ENCODE results near the gene BCKDHA. TPM values are rescaled to one million over a fixed set of nuclear protein-coding genes. Genes with fewer than 3 reads are reported as not detected.

The BCKDHA gene
- total RNA-seq, 1 experiment from 2014 or later, result 17.7 TPM

DNA sequence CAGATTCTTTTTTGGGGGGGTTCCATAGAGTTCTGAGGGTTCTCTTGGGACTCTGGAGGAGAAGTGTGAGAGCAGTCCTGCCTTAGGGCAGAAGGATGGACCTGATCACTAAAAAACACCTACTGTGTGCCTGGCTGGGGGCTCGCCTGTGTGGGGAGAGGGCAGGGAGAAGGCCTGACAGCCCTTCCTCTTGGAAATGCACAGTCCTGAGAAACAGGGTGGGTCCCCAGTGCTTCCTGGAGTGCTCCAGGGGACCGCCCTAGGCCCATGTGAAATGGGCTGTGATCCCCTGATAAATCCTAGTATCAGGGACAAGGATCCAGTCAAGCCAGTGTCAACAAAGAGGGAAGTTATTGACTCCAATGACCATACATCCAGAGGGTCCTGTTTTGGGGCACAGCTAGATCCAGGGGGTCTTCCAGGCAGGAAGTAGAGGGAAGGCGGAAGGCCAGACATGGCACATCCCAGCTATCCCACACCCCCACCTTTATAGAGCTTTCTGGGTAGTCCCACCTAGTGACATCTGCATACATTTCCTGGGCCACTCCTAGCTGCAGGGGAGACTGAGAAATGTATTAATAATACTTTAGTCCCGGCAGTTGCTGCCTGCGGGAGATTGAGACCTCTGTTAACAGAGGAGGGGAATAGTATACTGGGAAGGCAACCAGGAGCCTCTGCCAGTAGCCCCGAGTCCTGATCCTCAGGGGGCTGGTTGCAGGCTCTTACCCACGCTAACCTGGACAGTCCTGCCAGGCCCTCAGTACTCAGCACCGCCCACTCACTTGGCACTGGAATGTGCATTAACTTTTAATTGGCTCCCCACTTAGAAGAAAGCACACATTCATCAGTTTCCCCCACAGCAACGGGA is 13.7 kb downstream of the BCKDHA start:
- no peaks in the 10 kb centered on the region for H3K9me2 ChIP-seq (ENCODE audit: insufficient read depth)
- no peak overlapping the region for H3K9ac ChIP-seq (ENCODE audit: low read length)
- no peaks in the 10 kb centered on the region for H3K27me3 ChIP-seq (ENCODE audit: insufficient read depth, low read length)
- no peak overlapping the region for H2AFZ ChIP-seq (ENCODE audit: low read depth, low read length, poor library complexity, severe bottlenecking)
- intact Hi-C loops (cut with micrococcal nuclease), result no loop called here
- H4K20me1 ChIP-seq (ENCODE audit: insufficient read depth), result no peaks in the 10 kb centered on the region
- no peak overlapping the region for H3K4me2 ChIP-seq (ENCODE audit: low read length)
- DNase-seq (ENCODE audit: low read depth, low spot score) (no peak), ATAC-seq (no peak)
- ChIA-PET CTCF (no interaction called here), POLR2A (no interaction called here), RAD21 (ENCODE audit: low non-redundant PET in 1 of 2, low total read pairs in 2 of 2, uncharacterized antibody in 2 of 2, unreplicated experiment in 2 of 2) (no interaction called here)
- no peaks in the 10 kb centered on the region for H3K9me3 ChIP-seq (ENCODE audit: control insufficient read depth in 1 of 2, insufficient read depth in 1 of 2, low read depth in 1 of 2, low read length in 2 of 2)
- no peak overlapping the region for H3K4me3 ChIP-seq (replicated peaks in 1 of 2; ENCODE audit: low read depth in 1 of 2, low read length in 2 of 2)
- peaks cover 11 to 13% of the 10 kb centered on the region in 2 experiments; a peak in 3 of 4 replicates for H3K4me1 ChIP-seq (ENCODE audit: control insufficient read depth in 1 of 2, insufficient read depth in 2 of 2, low read length in 2 of 2)
- peaks cover 0 to 3% of the 10 kb centered on the region in 2 experiments; a peak in 1 of 4 replicates for H3K36me3 ChIP-seq (ENCODE audit: control insufficient read depth in 1 of 2, insufficient read depth in 2 of 2, low read length in 2 of 2)
- no peaks in the 10 kb centered on the region for H3K79me2 ChIP-seq (ENCODE audit: insufficient read depth, low read length)
- no TSS peak for BruUV-seq (replicated peaks)
- H3K27ac ChIP-seq (ENCODE audit: low read depth, low read length), result no peak overlapping the region
- TF ChIP-seq CEBPB (IDR thresholded peaks at IDR 0.05; ENCODE audit: low read depth) (no peak), CBX3 (IDR thresholded peaks at IDR 0.05; ENCODE audit: low read depth) (no peak)

DNA sequence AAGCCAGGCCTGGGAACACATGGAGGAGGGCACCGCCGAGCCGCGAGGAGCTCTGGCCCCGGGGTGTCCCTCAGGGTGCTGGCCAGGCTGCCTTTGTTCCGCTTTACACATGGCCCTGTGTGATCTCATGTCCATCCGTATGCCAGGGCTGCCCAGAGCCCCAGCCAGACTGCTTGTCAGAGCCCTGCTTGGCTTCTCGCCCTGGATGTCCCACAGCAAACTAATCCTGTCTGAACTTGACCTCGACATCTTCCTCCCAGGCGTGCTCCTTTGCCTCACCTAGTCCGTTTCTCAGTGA is 14.3 kb downstream of the BCKDHA start:
- Histone ChIP-seq H3K4me3 (replicated peaks in 1 of 2; ENCODE audit: low read depth in 1 of 2, low read length in 2 of 2) (no peak overlapping the region), H4K20me1 (ENCODE audit: insufficient read depth) (no peaks in the 10 kb centered on the region), H3K9me3 (ENCODE audit: control insufficient read depth in 1 of 2, insufficient read depth in 1 of 2, low read depth in 1 of 2, low read length in 2 of 2) (no peaks in the 10 kb centered on the region), H3K27me3 (ENCODE audit: insufficient read depth, low read length) (no peaks in the 10 kb centered on the region), H3K9ac (ENCODE audit: low read length) (no peak overlapping the region), H3K36me3 (ENCODE audit: control insufficient read depth in 1 of 2, insufficient read depth in 2 of 2, low read length in 2 of 2) (peaks cover 0 to 3% of the 10 kb centered on the region in 2 experiments; a peak in 1 of 4 replicates), H3K9me2 (ENCODE audit: insufficient read depth) (no peaks in the 10 kb centered on the region), H3K4me1 (ENCODE audit: control insufficient read depth in 1 of 2, insufficient read depth in 2 of 2, low read length in 2 of 2) (peaks cover 11 to 13% of the 10 kb centered on the region in 2 experiments; a peak in 3 of 4 replicates), H3K27ac (ENCODE audit: low read depth, low read length) (no peak overlapping the region), H2AFZ (ENCODE audit: low read depth, low read length, poor library complexity, severe bottlenecking) (no peak overlapping the region), H3K4me2 (ENCODE audit: low read length) (no peak overlapping the region), H3K79me2 (ENCODE audit: insufficient read depth, low read length) (no peaks in the 10 kb centered on the region)
- CTCF ChIA-PET, result no interaction called here
- ATAC-seq, result no peak
- no peak for DNase-seq (ENCODE audit: low read depth, low spot score)
- intact Hi-C loops (cut with micrococcal nuclease), result no loop called here
- POLR2A ChIA-PET, result no interaction called here
- RAD21 ChIA-PET (ENCODE audit: low non-redundant PET in 1 of 2, low total read pairs in 2 of 2, uncharacterized antibody in 2 of 2, unreplicated experiment in 2 of 2), result no interaction called here
- no TSS peak for BruUV-seq (replicated peaks)
- TF ChIP-seq, protein P1, sequence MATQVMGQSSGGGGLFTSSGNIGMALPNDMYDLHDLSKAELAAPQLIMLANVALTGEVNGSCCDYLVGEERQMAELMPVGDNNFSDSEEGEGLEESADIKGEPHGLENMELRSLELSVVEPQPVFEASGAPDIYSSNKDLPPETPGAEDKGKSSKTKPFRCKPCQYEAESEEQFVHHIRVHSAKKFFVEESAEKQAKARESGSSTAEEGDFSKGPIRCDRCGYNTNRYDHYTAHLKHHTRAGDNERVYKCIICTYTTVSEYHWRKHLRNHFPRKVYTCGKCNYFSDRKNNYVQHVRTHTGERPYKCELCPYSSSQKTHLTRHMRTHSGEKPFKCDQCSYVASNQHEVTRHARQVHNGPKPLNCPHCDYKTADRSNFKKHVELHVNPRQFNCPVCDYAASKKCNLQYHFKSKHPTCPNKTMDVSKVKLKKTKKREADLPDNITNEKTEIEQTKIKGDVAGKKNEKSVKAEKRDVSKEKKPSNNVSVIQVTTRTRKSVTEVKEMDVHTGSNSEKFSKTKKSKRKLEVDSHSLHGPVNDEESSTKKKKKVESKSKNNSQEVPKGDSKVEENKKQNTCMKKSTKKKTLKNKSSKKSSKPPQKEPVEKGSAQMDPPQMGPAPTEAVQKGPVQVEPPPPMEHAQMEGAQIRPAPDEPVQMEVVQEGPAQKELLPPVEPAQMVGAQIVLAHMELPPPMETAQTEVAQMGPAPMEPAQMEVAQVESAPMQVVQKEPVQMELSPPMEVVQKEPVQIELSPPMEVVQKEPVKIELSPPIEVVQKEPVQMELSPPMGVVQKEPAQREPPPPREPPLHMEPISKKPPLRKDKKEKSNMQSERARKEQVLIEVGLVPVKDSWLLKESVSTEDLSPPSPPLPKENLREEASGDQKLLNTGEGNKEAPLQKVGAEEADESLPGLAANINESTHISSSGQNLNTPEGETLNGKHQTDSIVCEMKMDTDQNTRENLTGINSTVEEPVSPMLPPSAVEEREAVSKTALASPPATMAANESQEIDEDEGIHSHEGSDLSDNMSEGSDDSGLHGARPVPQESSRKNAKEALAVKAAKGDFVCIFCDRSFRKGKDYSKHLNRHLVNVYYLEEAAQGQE (IDR thresholded peaks at IDR 0.05; ENCODE audit: low read depth), result no peak
- no peak for TF ChIP-seq ZNF274 (IDR thresholded peaks at IDR 0.05; ENCODE audit: low read depth, low read length)
- TF ChIP-seq ELF1 (IDR thresholded peaks at IDR 0.05; ENCODE audit: borderline replicate concordance, low read depth), result no peak
- TF ChIP-seq TCF7L2 (IDR thresholded peaks at IDR 0.05; ENCODE audit: borderline replicate concordance, extremely low read depth, insufficient read depth, insufficient read length), result no peak
- TF ChIP-seq, protein P2, sequence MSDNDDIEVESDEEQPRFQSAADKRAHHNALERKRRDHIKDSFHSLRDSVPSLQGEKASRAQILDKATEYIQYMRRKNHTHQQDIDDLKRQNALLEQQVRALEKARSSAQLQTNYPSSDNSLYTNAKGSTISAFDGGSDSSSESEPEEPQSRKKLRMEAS (IDR thresholded peaks at IDR 0.05), result no peak
- TF ChIP-seq, protein P3, sequence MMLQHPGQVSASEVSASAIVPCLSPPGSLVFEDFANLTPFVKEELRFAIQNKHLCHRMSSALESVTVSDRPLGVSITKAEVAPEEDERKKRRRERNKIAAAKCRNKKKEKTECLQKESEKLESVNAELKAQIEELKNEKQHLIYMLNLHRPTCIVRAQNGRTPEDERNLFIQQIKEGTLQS (IDR thresholded peaks at IDR 0.05), result no peak
- TF ChIP-seq EZH2 (IDR thresholded peaks at IDR 0.05), result no peak
- TF ChIP-seq JUND (IDR thresholded peaks at IDR 0.05), result no peak
- no peak for TF ChIP-seq FOSL1 (IDR thresholded peaks at IDR 0.05; ENCODE audit: low read depth)
- TF ChIP-seq RAD21 (IDR thresholded peaks at IDR 0.05; ENCODE audit: low read depth), result no peak
- TF ChIP-seq, protein P4, sequence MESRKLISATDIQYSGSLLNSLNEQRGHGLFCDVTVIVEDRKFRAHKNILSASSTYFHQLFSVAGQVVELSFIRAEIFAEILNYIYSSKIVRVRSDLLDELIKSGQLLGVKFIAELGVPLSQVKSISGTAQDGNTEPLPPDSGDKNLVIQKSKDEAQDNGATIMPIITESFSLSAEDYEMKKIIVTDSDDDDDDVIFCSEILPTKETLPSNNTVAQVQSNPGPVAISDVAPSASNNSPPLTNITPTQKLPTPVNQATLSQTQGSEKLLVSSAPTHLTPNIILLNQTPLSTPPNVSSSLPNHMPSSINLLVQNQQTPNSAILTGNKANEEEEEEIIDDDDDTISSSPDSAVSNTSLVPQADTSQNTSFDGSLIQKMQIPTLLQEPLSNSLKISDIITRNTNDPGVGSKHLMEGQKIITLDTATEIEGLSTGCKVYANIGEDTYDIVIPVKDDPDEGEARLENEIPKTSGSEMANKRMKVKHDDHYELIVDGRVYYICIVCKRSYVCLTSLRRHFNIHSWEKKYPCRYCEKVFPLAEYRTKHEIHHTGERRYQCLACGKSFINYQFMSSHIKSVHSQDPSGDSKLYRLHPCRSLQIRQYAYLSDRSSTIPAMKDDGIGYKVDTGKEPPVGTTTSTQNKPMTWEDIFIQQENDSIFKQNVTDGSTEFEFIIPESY (IDR thresholded peaks at IDR 0.05; ENCODE audit: extremely low read depth, insufficient replicate concordance, low read length), result no peak
- TF ChIP-seq POLR2AphosphoS5 (IDR thresholded peaks at IDR 0.05; ENCODE audit: low read depth, low read length), result no peak
- TF ChIP-seq EGR1 (IDR thresholded peaks at IDR 0.05; ENCODE audit: low read depth), result no peak

Data from HCT116 (cell line).